Measurements from ENCODE around the gene DCUN1D3. TPM values are rescaled to one million over a fixed set of nuclear protein-coding genes. Genes with fewer than 3 reads are reported as not detected.

Gene DCUN1D3
- total RNA-seq, 1 experiment from 2014 or later: 16.1 TPM

- Mint-ChIP-seq H3K27me3 (ENCODE audit: low read depth) (no peaks in the 10 kb centered on the region), H3K27ac (no peak overlapping the region), H3K4me3 (no peak overlapping the region), H3K9me3 (no peaks in the 10 kb centered on the region), H3K4me1 (peaks cover 11 to 12% of the 10 kb centered on the region in 2 experiments), H3K36me3 (ENCODE audit: insufficient read depth in 1 of 3, low read depth in 3 of 3) (peaks cover 6 to 9% (median 7%) of the 10 kb centered on the region in 3 experiments; a peak in 5 of 7 replicates)
- H3K9me3 ChIP-seq (ENCODE audit: control insufficient read depth, low read depth, low read length): no peaks in the 10 kb centered on the region
- no peaks in the 10 kb centered on the region for H3K27me3 ChIP-seq (ENCODE audit: insufficient read depth, low read length)
- H2BK120ac ChIP-seq (ENCODE audit: low read depth, low read length, poor library complexity, severe bottlenecking): no peak overlapping the region
- no peaks in the 10 kb centered on the region for H3K23me2 ChIP-seq (ENCODE audit: insufficient read length, low read depth, low read length, poor library complexity, severe bottlenecking)
- H2BK15ac ChIP-seq (ENCODE audit: low read depth, low read length): no peak overlapping the region
- H4K20me1 ChIP-seq (ENCODE audit: control insufficient read depth, insufficient read depth, insufficient read length): no peaks in the 10 kb centered on the region
- no peak overlapping the region for H3K9ac ChIP-seq (ENCODE audit: extremely low read depth, insufficient read length, low read length)
- no peak overlapping the region for H2BK12ac ChIP-seq (ENCODE audit: insufficient read length, low read depth, low read length)
- H2BK5ac ChIP-seq (ENCODE audit: insufficient read length, low read length): no peak overlapping the region
- no peak for DNase-seq
- H3K4me1 ChIP-seq (ENCODE audit: insufficient read depth, low read length): no peaks in the 10 kb centered on the region
- H4K8ac ChIP-seq (replicated peaks; ENCODE audit: insufficient read length, low read depth, low read length): no peak overlapping the region
- H3K79me2 ChIP-seq (ENCODE audit: insufficient read depth, low read length): no peaks in the 10 kb centered on the region
- no peak overlapping the region for H2AK5ac ChIP-seq (ENCODE audit: insufficient read length, low read length)
- no peak overlapping the region for H3K18ac ChIP-seq (ENCODE audit: insufficient read length, low read depth, low read length)
- no peak overlapping the region for H3K23ac ChIP-seq (ENCODE audit: insufficient read length, low read depth, low read length)
- TF ChIP-seq CTCF (conservative IDR thresholded peaks at IDR 0.05): no peak
- WGBS (ENCODE audit: extremely low coverage, insufficient read length, low lambda C conversion rate): no CpG with 5 or more reads among the region's 2 CpGs
- no peak overlapping the region for H3K14ac ChIP-seq (ENCODE audit: insufficient read depth, low read length)
- no peak overlapping the region for H2BK20ac ChIP-seq (ENCODE audit: low read depth, low read length, poor library complexity, severe bottlenecking)
- H2AFZ ChIP-seq (ENCODE audit: low read length): no peak overlapping the region
- H3K4ac ChIP-seq (ENCODE audit: low read depth, low read length): no peak overlapping the region
- no peak overlapping the region for H4K91ac ChIP-seq (ENCODE audit: insufficient read length, low read depth, low read length)
- no peak overlapping the region for H4K5ac ChIP-seq (ENCODE audit: insufficient read length, low read depth, low read length)
- no peak overlapping the region for H3K56ac ChIP-seq (ENCODE audit: insufficient read length, low read depth, low read length)
- no peak overlapping the region for H3K4me2 ChIP-seq (ENCODE audit: insufficient read depth, insufficient read length, low read length)
- H3T11ph ChIP-seq (ENCODE audit: low read length): no peak overlapping the region
- H3K27ac ChIP-seq (ENCODE audit: insufficient read length, low read depth, low read length): no peak overlapping the region
- H3K79me1 ChIP-seq (ENCODE audit: insufficient read depth, low read depth, low read length, poor library complexity, severe bottlenecking): no peaks in the 10 kb centered on the region
These were observed 20.6 kb upstream of the DCUN1D3 start for GRCh38 chr16:20920799-20921198.
